Naive B cell (primary cell): Measurements from ENCODE around the gene ZNG1B. TPM values are rescaled to one million over a fixed set of nuclear protein-coding genes. Genes with fewer than 3 reads are reported as not detected.
"Not testable (repeated sequence)": the region's sequence is repeated elsewhere in the genome, so short reads cannot be mapped to it uniquely, and the experiment has no call there.

ENCODE experiments used
- ATAC-seq, 2 donors: fragments of 150-1000 bp; cut with Tn5 transposase; 2 replicates each; pipeline ENCODE4 v1.10.0; 2021; ENCODE audit warnings: low read depth in 2 of 2, mild to moderate bottlenecking in 2 of 2, moderate library complexity in 2 of 2
- DNase-seq: peaks from one replicate; pipeline ENCODE4 v3.0.0; 2022
- H3K27ac Mint-ChIP-seq, 6 donors: one replicate each; pipeline ENCODE4 v1.8.0; 2020 to 2022; ENCODE audit warnings: mild to moderate bottlenecking in 6 of 6, mixed read lengths in 6 of 6, moderate library complexity in 5 of 6, inconsistent platforms in 2 of 6
- H3K27me3 Mint-ChIP-seq, 3 donors: one replicate each; pipeline ENCODE4 v1.8.0; 2021 to 2022; ENCODE audit warnings: mixed read lengths in 3 of 3, mild to moderate bottlenecking in 1 of 3
- H3K36me3 Mint-ChIP-seq, 2 donors: one replicate each; pipeline ENCODE4 v1.8.0; 2020 to 2022; ENCODE audit warnings: mixed read lengths in 2 of 2, inconsistent platforms in 1 of 2, mild to moderate bottlenecking in 1 of 2
- H3K4me1 Mint-ChIP-seq, 3 donors: one replicate each; pipeline ENCODE4 v1.8.0; 2020 to 2022; ENCODE audit warnings: mixed read lengths in 3 of 3, inconsistent platforms in 1 of 3, mild to moderate bottlenecking in 1 of 3, moderate library complexity in 1 of 3
- H3K4me3 Mint-ChIP-seq, 8 donors: one replicate each; pipeline ENCODE4 v1.8.0; 2020 to 2022; ENCODE audit warnings: mild to moderate bottlenecking in 8 of 8, mixed read lengths in 8 of 8, moderate library complexity in 8 of 8, inconsistent platforms in 2 of 8
- H3K9me3 Mint-ChIP-seq, 7 donors: one replicate each; pipeline ENCODE4 v1.8.0; 2020 to 2022; ENCODE audit warnings: mixed read lengths in 7 of 7, mild to moderate bottlenecking in 5 of 7, inconsistent platforms in 2 of 7, moderate library complexity in 1 of 7
- polyA plus RNA-seq, 6 donors: library from polyadenylated mRNA; unstranded; fragments of 300-500 nt; fragmentation: Illumina TruSeq; gene quantifications; one replicate each; pipeline ENCODE4 v1.2.3, GENCODE V29; 2021; ENCODE audit warnings: low read depth in 6 of 6

ZNG1B gene
- 10 to 100 TPM; 29.0 to 47.0 (median 34.0) TPM for polyA plus RNA-seq

DNA sequence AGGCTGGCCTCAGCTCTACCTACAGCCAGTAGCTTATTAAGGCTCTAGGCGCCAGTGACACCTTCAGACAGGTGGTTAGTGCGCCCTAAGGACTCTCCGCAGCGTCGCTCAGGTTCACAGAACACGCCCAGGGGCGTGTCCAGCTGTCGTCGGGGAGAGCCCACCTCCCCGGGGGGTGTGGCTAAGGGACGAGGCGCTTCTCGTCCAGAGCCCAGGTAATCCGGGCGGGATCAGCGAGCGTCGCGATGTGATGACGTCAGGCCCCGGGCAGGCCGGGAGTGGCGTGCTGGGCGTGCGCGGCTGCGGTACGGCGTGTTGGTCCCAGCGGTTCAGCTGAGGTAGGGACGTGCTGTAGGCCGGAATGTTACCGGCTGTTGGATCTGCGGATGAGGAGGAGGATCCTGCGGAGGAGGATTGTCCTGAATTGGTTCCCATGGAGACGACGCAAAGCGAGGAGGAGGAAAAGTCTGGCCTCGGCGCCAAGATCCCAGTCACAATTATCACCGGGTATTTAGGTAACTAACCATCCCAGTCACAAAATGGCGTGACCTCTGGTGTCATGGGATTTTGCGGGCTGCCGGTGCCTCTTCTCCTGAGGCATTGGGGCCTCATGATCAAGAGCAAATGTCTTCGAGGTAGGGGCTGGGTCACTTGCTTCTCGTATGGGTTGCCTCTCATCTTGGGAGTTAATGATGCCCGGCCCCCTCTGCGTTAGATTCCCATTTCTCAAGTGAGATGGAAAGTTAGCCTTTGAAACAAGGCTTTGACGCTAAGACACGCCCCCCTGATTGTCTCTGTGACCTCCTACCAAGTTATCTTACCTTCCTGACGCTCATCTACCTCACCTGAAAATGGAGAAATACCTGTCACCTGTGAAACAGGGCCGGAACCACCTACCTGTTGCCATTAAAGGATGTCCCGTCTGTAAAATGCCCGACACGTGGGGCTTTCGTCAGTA, at the start of gene ZNG1B:
Gene ZNG1B, plus strand, starts transcription at position 184 of the 958 bp plus-strand sequence. Its CDS starts 178 bp downstream, at position 362.
- H3K9me3 Mint-ChIP-seq, result not testable (repeated sequence)

DNA sequence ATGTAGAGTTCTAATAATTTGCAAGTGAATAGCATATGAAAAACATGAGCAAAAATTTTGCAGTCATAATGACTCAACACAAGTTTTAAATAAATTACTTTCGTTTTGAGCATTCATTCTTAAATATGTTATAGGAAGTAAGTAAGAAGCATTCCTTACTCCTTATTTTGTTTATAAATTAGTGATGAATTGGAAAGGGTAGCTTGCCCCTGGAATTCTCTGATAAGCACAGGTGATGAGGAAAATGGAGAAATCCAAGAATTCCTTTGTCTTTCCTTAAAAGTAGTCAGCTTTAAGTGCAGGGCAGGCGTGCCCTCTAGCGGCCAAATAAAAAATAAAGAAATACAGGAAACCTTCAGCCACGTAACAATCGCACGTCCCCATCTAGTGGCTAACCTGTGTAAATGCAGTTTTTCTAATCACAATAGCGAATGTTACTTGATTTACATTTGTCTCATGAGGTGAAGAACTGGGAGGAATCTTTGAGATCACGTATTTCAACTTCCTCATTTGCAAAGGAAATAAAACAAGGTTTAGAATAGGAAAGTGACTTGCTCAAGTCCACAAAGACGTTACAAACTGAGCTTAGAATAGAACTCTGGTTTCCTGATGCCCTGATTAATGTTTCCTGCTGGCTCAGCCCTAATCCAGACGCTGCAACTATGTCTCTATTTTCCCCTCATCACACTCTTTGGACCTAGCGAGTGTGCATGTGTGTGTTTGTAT, 47.2 kb upstream of the ZNG1B start:
- peak overlapping the region; percentile 55 to 90 (median 86) for H3K4me3 Mint-ChIP-seq
- H3K4me1 Mint-ChIP-seq, result peaks cover 13 to 14% (median 13%) of the 10 kb centered on the region in 3 donors
- no peaks in the 10 kb centered on the region for H3K36me3 Mint-ChIP-seq
- H3K27me3 Mint-ChIP-seq, result peaks cover 0 to 9% (median 8%) of the 10 kb centered on the region in 3 donors
- peak overlapping the region; percentile 30 to 98 (median 96) for H3K27ac Mint-ChIP-seq
- peak; percentile 88 for DNase-seq
- peak; percentile 90 to 94 for ATAC-seq
- H3K9me3 Mint-ChIP-seq, result peaks cover 0 to 5% (median 3%) of the 10 kb centered on the region in 7 donors

More for the DNA sequence above, at the start of gene ZNG1B:
- ATAC-seq, H3K27me3 Mint-ChIP-seq, H3K4me1 Mint-ChIP-seq, H3K36me3 Mint-ChIP-seq: not testable (repeated sequence)
- DNase-seq, result peak; percentile 79
- H3K4me3 Mint-ChIP-seq, result peak within 1 kb of the TSS; percentile 75 to 91 (median 86)
- peak within 1 kb of the TSS; percentile 87 to 98 (median 93) for H3K27ac Mint-ChIP-seq

DNA sequence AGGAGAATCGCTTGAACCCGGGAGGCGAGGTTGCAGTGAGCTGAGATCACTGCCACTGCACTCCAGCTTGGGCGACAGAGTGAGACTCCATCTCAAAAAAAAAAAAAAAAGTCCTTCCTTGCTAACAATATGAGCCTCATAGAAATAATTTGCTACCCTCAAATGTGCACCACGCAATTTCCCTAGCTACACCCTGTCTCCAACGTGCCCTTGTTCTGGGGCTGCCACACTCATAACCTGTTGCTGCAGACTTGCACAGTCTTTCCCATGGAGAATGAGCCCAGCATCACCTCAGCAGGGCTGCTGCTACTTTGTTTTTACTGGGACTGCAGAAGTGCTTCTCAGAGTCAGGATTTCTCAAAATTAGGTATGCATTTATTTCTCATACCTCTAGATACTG, 46.4 kb upstream of the ZNG1B start:
- Mint-ChIP-seq H3K9me3 (peaks cover 0 to 5% (median 3%) of the 10 kb centered on the region in 7 donors), H3K36me3 (no peaks in the 10 kb centered on the region), H3K4me1 (peaks cover 13 to 14% (median 13%) of the 10 kb centered on the region in 3 donors), H3K4me3 (peak overlapping the region in 7 of 8 donors; percentile 56 to 90 (median 87)), H3K27me3 (peaks cover 0 to 9% (median 6%) of the 10 kb centered on the region in 3 donors), H3K27ac (peak overlapping the region; percentile 30 to 98 (median 92))
- DNase-seq (no peak), ATAC-seq (no peak)

DNA sequence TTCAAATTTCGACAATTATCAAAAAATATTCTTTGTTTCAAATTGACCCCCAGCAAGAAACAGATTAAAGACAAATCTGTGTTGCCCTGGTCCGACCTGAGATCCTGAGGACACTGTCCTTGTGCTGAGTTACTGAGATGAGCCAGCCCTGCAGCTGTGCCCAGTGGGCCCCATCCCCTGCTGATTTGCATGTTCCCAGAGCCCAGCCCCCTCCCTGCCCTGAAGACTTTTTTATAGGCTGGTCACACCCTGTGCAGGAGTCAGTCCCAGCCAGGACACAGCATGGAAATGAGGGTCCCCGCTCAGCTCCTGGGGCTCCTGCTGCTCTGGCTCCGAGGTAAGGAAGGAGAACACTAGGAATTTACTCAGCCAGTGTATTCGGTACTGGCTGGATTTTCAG, 31.4 kb upstream of the ZNG1B start:
- Mint-ChIP-seq H3K4me1 (peaks cover 44 to 59% (median 50%) of the 10 kb centered on the region in 3 donors), H3K36me3 (no peaks in the 10 kb centered on the region), H3K4me3 (peak overlapping the region; percentile 81 to 95 (median 92)), H3K27ac (peak overlapping the region; percentile 61 to 94 (median 90)), H3K27me3 (no peaks in the 10 kb centered on the region), H3K9me3 (no peaks in the 10 kb centered on the region)
- peak; percentile 79 to 85 for ATAC-seq
- peak; percentile 32 for DNase-seq

DNA sequence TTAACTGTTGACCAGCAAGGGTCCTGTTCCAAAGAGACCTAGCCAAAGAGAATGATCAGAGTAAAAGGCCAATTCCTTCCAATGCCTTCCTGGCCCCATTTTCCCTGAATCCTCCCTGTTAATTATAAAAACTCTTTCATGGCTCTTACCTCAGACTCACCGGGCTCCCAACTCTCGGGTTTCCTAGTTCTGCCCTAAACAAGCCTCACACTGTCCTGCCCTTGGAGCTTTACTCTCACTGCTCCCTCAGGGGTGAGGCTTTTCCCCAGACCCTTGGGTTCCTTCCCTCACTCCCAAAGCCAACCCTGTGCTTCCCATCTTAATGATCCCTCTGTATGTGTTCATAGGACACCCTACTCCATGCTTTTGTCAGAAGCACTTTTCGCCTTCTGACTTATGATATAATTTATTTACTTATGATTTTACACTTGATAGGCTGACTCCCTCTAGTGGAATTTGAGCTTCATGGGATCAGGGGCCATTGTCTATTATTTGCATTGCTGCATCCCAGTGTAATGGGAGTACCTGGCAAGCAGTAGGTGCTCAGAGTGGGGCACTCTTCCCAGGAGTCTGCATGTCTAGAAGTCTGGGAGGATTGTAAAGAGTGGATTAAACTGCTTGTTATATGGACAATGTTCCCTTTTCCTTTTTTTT, 29.9 kb upstream of the ZNG1B start:
- Mint-ChIP-seq H3K4me3 (peak overlapping the region; percentile 49 to 95 (median 90)), H3K9me3 (no peaks in the 10 kb centered on the region), H3K4me1 (peaks cover 44 to 59% (median 50%) of the 10 kb centered on the region in 3 donors), H3K27me3 (no peaks in the 10 kb centered on the region), H3K27ac (peak overlapping the region in 5 of 6 donors; percentile 36 to 92 (median 64)), H3K36me3 (no peaks in the 10 kb centered on the region)
- ATAC-seq (no peak), DNase-seq (no peak)

DNA sequence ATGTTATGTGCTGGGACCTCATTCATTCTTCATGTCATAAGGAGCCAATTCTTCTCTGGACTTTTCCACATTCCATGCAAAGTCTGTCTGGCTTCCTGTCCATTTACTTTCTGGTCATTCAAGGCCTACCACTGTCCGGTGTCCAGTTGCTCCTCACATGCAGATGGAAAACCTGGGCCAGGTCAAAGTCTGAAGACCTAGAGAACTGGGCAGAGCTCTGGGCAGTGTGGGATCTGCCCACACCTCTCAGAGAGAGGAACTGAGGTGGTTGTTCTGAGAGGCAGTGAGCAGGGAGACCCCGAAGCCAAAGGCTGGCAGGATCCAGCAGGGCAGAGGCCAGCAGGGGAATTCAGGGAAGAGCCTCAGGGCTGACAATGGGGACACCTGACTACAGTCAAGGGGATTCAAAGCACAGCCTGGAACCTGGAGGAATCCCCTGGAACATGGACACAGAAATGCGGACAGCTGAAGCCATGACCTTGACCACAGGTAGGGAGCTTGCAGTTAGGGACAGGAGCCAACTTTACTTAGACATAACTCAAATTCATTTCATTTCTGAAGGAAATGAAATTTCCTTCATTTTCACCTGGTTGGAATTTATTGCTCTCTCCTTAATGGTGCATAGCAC, 25.7 kb upstream of the ZNG1B start:
- not testable (repeated sequence) for H3K27ac Mint-ChIP-seq, H3K4me3 Mint-ChIP-seq, DNase-seq, H3K27me3 Mint-ChIP-seq, H3K9me3 Mint-ChIP-seq, H3K36me3 Mint-ChIP-seq, ATAC-seq
- H3K4me1 Mint-ChIP-seq, result peaks cover 20 to 27% (median 23%) of the 10 kb centered on the region in 3 donors

DNA sequence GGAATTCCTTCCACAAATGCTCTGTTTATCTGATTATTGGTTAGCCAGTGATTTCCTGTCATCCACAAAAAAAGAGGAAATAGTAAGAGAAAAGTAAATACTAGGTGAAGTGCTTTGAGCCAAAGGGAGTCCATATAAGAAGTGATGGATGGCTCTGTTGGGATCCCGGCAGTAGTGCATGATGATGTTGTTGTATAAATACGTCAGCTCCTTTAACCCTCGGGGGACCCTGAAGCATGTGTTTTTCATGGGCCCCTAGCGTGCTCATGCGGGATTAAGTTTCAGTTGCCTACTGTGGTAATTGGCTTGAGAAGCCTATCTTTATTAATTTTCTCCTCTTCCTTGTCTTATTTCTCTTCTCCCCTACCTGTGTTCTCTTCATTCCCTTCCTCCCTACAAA, 24.7 kb upstream of the ZNG1B start:
- H3K27ac Mint-ChIP-seq, H3K36me3 Mint-ChIP-seq, H3K4me3 Mint-ChIP-seq, H3K27me3 Mint-ChIP-seq, H3K9me3 Mint-ChIP-seq, ATAC-seq, DNase-seq: not testable (repeated sequence)
- peaks cover 11 to 18% (median 14%) of the 10 kb centered on the region in 3 donors for H3K4me1 Mint-ChIP-seq

DNA sequence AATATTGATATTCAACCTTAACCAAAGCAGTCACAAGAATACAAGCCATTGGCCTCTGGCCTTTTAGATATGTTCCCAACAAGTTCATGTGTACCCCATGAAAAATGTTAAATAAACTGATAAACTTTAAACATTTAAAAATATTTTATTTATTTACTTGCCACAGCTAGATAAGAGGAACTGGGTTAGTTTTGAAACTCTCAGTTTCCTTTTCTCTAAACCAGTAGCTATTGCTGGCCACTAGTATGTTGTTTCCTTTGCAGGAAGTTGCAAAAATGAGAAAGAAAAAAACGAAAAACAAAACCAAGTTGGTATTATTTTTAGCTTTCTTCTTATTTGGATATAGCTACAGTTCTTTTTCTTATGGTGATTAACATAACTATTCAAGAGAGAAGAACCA, 5.7 kb upstream of the ZNG1B start:
- DNase-seq, result peak; percentile 49
- H3K4me1 Mint-ChIP-seq, H3K36me3 Mint-ChIP-seq, ATAC-seq, H3K27me3 Mint-ChIP-seq, H3K27ac Mint-ChIP-seq, H3K9me3 Mint-ChIP-seq: not testable (repeated sequence)
- H3K4me3 Mint-ChIP-seq, result peak overlapping the region in 3 of 8 donors; percentile 16 to 32 (median 29)

DNA sequence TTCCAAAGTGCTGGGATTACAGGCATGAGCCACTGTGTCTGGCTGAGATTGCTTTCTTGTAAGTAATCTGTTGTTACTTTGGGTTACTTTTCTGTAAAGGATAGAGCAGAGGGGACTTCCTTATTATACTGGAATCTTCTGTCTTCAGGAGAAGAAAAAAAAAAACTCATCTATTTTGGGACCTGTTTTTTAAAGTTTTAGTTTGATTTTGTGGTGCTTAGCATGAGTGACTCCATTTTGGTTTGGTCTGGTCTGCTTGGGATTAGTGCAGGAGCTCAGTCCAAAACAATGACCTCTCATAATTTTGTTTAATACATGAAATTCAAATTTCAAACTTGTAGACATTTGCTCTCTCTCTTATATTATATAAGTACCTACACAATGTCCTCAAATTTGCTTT, 4.0 kb upstream of the ZNG1B start:
- H3K27ac Mint-ChIP-seq, result peak overlapping the region in 1 of 6 donors; percentile 33
- H3K9me3 Mint-ChIP-seq, H3K4me1 Mint-ChIP-seq, H3K27me3 Mint-ChIP-seq, H3K36me3 Mint-ChIP-seq, H3K4me3 Mint-ChIP-seq, DNase-seq, ATAC-seq: not testable (repeated sequence)

DNA sequence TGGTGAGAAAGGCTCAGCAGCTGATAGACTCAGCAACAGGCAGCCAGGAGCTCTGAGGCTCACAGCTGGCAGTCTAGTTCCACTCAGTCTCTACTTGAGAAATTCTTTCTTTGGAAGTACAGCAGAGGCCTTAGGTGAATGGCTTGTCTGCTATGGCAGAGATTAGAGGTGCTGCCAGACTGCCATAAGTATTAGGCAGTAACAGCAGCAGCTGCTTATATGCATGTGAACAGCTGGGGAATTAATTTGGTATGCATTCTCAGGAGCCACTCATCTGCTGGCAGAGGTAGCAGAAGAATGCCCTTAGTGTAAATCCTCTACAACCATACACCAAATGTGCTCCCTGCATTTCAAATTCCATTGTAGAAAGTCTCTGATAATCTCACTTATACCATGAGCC, 28.3 kb downstream of the ZNG1B start:
- not testable (repeated sequence) for H3K9me3 Mint-ChIP-seq, DNase-seq, H3K4me3 Mint-ChIP-seq, H3K36me3 Mint-ChIP-seq, H3K27me3 Mint-ChIP-seq, ATAC-seq, H3K4me1 Mint-ChIP-seq, H3K27ac Mint-ChIP-seq

DNA sequence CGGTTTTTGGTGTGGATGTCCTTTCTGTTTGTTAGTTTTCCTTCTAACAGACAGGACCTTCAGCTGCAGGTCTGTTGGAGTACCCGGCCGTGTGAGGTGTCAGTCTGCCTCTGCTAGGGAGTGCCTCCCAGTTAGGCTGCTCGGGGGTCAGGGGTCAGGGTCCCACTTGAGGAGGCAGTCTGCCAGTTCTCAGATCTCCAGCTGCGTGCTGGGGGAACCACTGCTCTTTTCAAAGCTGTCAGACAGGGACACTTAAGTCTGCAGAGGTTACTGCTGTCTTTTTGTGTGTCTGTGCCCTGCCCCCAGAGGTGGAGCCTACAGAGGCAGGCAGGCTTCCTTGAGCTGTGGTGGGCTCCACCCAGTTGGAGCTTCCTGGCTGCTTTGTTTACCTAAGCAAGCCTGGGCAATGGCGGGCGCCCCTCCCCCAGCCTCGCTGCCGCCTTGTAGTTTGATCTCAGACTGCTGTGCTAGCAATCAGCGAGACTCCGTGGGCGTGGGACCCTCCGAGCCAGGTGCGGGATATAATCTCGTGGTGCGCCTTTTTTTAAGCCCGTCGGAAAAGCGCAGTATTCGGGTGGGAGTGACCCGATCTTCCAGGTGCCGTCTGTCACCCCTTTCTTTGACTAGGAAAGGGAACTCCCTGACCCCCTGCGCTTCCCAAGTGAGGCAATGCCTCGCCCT, 39.3 kb downstream of the ZNG1B start:
- not testable (repeated sequence) for H3K27me3 Mint-ChIP-seq, ATAC-seq, DNase-seq, H3K4me1 Mint-ChIP-seq, H3K4me3 Mint-ChIP-seq, H3K9me3 Mint-ChIP-seq, H3K36me3 Mint-ChIP-seq, H3K27ac Mint-ChIP-seq

DNA sequence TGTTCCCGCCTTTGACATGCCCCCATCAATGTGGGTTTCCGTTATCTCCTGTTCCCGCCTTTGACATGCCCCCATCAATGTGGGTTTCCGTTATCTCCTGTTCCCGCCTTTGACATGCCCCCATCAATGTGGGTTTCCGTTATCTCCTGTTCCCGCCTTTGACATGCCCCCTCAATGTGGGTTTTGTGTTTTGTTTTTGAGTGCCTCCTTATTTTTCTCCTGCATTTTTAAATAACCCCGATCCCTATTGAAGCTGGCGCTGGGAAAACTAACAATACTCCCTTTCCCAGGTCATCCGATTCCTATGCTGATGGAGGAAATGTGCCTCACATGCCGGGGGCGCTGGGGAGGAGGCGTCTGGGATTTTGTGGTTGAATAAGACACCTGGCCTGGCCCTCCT, 59.0 kb downstream of the ZNG1B start:
- ATAC-seq, H3K4me3 Mint-ChIP-seq, H3K27me3 Mint-ChIP-seq, H3K9me3 Mint-ChIP-seq, H3K27ac Mint-ChIP-seq, DNase-seq, H3K36me3 Mint-ChIP-seq: not testable (repeated sequence)
- H3K4me1 Mint-ChIP-seq, result peaks cover 0 to 12% (median 3%) of the 10 kb centered on the region in 3 donors
